OCI-LY3 (cell line): ENCODE data around the gene CEP57L1.

ENCODE experiments used
- H2AFZ ChIP-seq: fragments of 200-600, 300-600 bp; shearing (Covaris generic); 2 replicates; pipeline ENCODE4 v1.6.0; 2014; ENCODE audit warnings: antibody characterized with exemption, low read depth, low read length
- H3K27ac ChIP-seq: fragments of 200-600, 300-600 bp; sonication (generic); 2 replicates; pipeline ENCODE4 v1.5.1; 2014; ENCODE audit warnings: mild to moderate bottlenecking, low read length, moderate library complexity, mixed read lengths
- H3K27me3 ChIP-seq: fragments of 200-600, 300-600 bp; sonication (generic); 2 replicates; pipeline ENCODE4 v1.6.1; 2014; ENCODE audit warnings: low read depth, low read length, mixed read lengths
- H3K36me3 ChIP-seq: fragments of 200-600, 300-600 bp; sonication (generic); replicated peaks from 2 replicates; pipeline ENCODE3; 2014; ENCODE audit warnings: low read depth, low read length, mixed read lengths
- H3K4me1 ChIP-seq: fragments of 300-600, 200-600 bp; sonication (generic); 2 replicates; pipeline ENCODE4 v1.6.1; 2014; ENCODE audit warnings: low read length, mixed read lengths
- H3K4me2 ChIP-seq: fragments of 200-600, 300-600 bp; sonication (generic); 2 replicates; pipeline ENCODE4 v1.6.1; 2014; ENCODE audit warnings: low read length, mixed read lengths
- H3K4me3 ChIP-seq: fragments of 300-600, 200-600 bp; sonication (generic); 2 replicates; pipeline ENCODE4 v1.5.1; 2014; ENCODE audit warnings: antibody characterized with exemption, mild to moderate bottlenecking, low read length, moderate library complexity
- H3K79me2 ChIP-seq: fragments of 300-600, 200-600 bp; shearing (Covaris generic); 2 replicates; pipeline ENCODE4 v1.6.1; 2014; ENCODE audit warnings: mild to moderate bottlenecking, low read length, mixed read lengths
- H3K9ac ChIP-seq: fragments of 300-600, 200-600 bp; shearing (Covaris generic); 2 replicates; pipeline ENCODE4 v1.6.0; 2014; ENCODE audit warnings: mild to moderate bottlenecking, low read length, moderate library complexity
- H3K9me3 ChIP-seq: fragments of 200-600, 300-600 bp; shearing (Covaris generic); 2 replicates; pipeline ENCODE4 v1.6.1; 2014; ENCODE audit warnings: low read length, mixed read lengths; ENCODE audit not compliant: insufficient read depth
- H4K20me1 ChIP-seq: fragments of 200-600, 300-600 bp; sonication (generic); 2 replicates; pipeline ENCODE4 v1.6.1; 2016; ENCODE audit warnings: low read length, mixed read lengths; ENCODE audit not compliant: insufficient read depth
- EZH2phosphoT487 ChIP-seq: fragments of 200-600 bp; shearing (Covaris generic); IDR thresholded peaks from 2 replicates; pipeline ENCODE4 v1.6.1; 2018; ENCODE audit warnings: antibody characterized with exemption, mixed run types, low read depth
- TF ChIP-seq, protein P1 (sequence below): fragments of 200-600, 300-600 bp; sonication (generic); IDR thresholded peaks from 2 replicates; pipeline ENCODE4 v1.5.1; 2014; ENCODE audit warnings: antibody characterized with exemption, low read length, low read depth

CEP57L1 gene

GRCh38 chr6:109052852-109053251, 42.5 kb upstream of the CEP57L1 start:
- Histone ChIP-seq H3K9me3 (no peaks in the 10 kb centered on the region), H3K27ac (no peak overlapping the region), H3K4me2 (peak overlapping the region; percentile 33; the same call in 1 of the 2 replicates), H3K4me1 (peaks cover 11% of the 10 kb centered on the region), H3K79me2 (no peaks in the 10 kb centered on the region), H3K9ac (no peak overlapping the region), H4K20me1 (no peaks in the 10 kb centered on the region), H3K27me3 (0 out of 2 replicates have a peak, but pooled peaks cover 4% of the 10 kb centered on the region), H3K4me3 (no peak overlapping the region), H3K36me3 (no peaks in the 10 kb centered on the region), H2AFZ (no peak overlapping the region)
- no peak for TF ChIP-seq EZH2phosphoT487
- TF ChIP-seq, protein P1, sequence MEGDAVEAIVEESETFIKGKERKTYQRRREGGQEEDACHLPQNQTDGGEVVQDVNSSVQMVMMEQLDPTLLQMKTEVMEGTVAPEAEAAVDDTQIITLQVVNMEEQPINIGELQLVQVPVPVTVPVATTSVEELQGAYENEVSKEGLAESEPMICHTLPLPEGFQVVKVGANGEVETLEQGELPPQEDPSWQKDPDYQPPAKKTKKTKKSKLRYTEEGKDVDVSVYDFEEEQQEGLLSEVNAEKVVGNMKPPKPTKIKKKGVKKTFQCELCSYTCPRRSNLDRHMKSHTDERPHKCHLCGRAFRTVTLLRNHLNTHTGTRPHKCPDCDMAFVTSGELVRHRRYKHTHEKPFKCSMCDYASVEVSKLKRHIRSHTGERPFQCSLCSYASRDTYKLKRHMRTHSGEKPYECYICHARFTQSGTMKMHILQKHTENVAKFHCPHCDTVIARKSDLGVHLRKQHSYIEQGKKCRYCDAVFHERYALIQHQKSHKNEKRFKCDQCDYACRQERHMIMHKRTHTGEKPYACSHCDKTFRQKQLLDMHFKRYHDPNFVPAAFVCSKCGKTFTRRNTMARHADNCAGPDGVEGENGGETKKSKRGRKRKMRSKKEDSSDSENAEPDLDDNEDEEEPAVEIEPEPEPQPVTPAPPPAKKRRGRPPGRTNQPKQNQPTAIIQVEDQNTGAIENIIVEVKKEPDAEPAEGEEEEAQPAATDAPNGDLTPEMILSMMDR, result no peak

DNA sequence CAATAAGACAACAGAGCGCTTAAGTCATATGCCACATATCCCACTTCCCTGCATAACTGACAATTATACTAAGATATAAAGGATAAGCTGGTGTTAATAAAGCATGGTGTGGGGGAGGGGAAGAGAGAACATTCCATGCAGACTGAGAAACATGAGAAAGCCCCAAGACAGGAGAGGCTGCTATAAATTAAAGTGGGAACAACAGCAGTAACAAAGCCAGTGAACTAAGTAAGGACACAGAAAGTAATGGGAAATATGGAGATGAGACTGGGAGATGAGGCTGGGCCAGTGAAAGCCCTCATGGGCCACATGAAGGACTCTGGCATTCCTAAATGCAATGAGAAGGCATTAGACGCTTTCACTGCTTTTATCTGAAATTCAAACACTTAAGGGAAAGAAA, 42.0 kb upstream of the CEP57L1 start:
- Histone ChIP-seq H3K27ac (no peak overlapping the region), H3K4me2 (no peak overlapping the region), H3K4me1 (peaks cover 11% of the 10 kb centered on the region)

DNA sequence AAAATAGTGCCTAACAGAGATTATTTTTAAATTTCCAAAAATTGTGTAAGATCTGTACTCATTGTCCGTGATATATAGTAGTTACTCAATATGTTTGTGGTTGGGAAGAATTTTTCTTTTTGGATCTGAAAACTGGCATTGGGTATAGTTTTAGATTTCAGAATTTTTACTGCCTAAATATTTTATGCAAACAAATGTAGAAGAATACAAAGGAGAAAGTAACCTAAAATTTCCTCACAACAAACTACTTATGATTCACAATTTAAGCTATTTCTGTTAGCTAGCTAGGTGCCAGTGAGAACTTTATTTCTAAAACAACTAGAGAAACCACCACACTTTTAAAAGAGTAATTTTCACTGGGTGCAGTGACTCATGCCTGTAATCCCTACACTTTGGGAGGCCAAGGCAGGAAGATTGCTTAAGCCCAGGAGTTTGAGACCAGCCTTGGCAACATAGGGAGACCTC, 39.5 kb upstream of the CEP57L1 start:
- no peak overlapping the region for H2AFZ ChIP-seq
- no peak overlapping the region for H3K27ac ChIP-seq
- no peak overlapping the region for H3K4me3 ChIP-seq
- H3K36me3 ChIP-seq, result no peaks in the 10 kb centered on the region
- H3K27me3 ChIP-seq, result 0 out of 2 replicates have a peak, but pooled peaks cover 4% of the 10 kb centered on the region
- H3K9ac ChIP-seq, result no peak overlapping the region
- no peak overlapping the region for H3K4me2 ChIP-seq
- TF ChIP-seq, protein P1, result no peak
- no peak for TF ChIP-seq EZH2phosphoT487
- H3K79me2 ChIP-seq, result no peaks in the 10 kb centered on the region
- H3K4me1 ChIP-seq, result peaks cover 11% of the 10 kb centered on the region
- H3K9me3 ChIP-seq, result no peaks in the 10 kb centered on the region
- no peaks in the 10 kb centered on the region for H4K20me1 ChIP-seq

More for the DNA sequence above, 42.0 kb upstream of the CEP57L1 start:
- 0 out of 2 replicates have a peak, but pooled peaks cover 4% of the 10 kb centered on the region for H3K27me3 ChIP-seq
- H3K9ac ChIP-seq, result no peak overlapping the region
- H3K79me2 ChIP-seq, result no peaks in the 10 kb centered on the region
- no peaks in the 10 kb centered on the region for H4K20me1 ChIP-seq
- H2AFZ ChIP-seq, result no peak overlapping the region
- H3K4me3 ChIP-seq, result no peak overlapping the region
- H3K36me3 ChIP-seq, result no peaks in the 10 kb centered on the region
- no peaks in the 10 kb centered on the region for H3K9me3 ChIP-seq
- TF ChIP-seq, protein P1, result no peak

DNA sequence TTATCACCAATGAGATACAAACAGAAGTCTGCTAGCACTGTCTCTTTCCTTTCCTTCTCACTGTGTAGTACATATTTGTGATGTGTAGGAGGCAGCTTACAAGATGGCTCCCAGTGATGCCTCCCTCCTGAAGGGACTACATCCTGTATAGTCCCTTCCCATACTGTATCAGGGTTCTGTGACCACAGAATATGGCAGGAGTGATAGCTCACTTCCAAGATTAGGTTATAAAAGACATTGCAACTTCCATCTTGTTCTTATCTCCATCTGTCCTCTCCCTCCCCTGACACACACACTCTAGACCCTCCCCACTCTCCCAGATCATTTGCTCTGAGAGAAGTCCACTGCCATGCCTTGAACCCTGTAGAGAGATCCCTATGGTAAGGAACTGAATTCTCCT, 38.6 kb upstream of the CEP57L1 start:
- TF ChIP-seq, protein P1, result no peak
- no peak for TF ChIP-seq EZH2phosphoT487
- no peak overlapping the region for H3K27ac ChIP-seq
- H4K20me1 ChIP-seq, result no peaks in the 10 kb centered on the region
- H3K4me2 ChIP-seq, result no peak overlapping the region
- no peak overlapping the region for H3K4me3 ChIP-seq
- no peak overlapping the region for H3K9ac ChIP-seq
- no peak overlapping the region for H2AFZ ChIP-seq
- H3K27me3 ChIP-seq, result 0 out of 2 replicates have a peak, but pooled peaks cover 4% of the 10 kb centered on the region
- H3K79me2 ChIP-seq, result no peaks in the 10 kb centered on the region
- no peaks in the 10 kb centered on the region for H3K9me3 ChIP-seq
- peaks cover 11% of the 10 kb centered on the region for H3K4me1 ChIP-seq
- H3K36me3 ChIP-seq, result no peaks in the 10 kb centered on the region
